RWPE2 (cell line): ENCODE data around the gene ZDHHC23.

Experiments
- ATAC-seq: fragments of 200-7000 bp; cut with Tn5 transposase; 3 replicates; pipeline ENCODE4 v1.9.1; 2021; ENCODE audit warnings: low read depth
- DNase-seq: peaks from one replicate; pipeline ENCODE4 v3.0.0-alpha.2; 2020; ENCODE audit warnings: low spot score
- H3K27ac ChIP-seq: fragments of 450-650 bp; 2 replicates; pipeline ENCODE4 v1.5.1; 2017; ENCODE audit warnings: mild to moderate bottlenecking; ENCODE audit not compliant: poor library complexity, severe bottlenecking
- H3K27me3 ChIP-seq: fragments of 250-450 bp; sonication (Bioruptor Pico); 2 replicates; pipeline ENCODE4 v1.5.1; 2021; ENCODE audit warnings: mild to moderate bottlenecking, moderate library complexity; ENCODE audit not compliant: insufficient read depth, poor library complexity, severe bottlenecking
- H3K36me3 ChIP-seq: fragments of 250-450 bp; sonication (Bioruptor Pico); 2 replicates; pipeline ENCODE4 v1.5.1; 2020; ENCODE audit warnings: low read depth, mild to moderate bottlenecking, moderate library complexity
- H3K4me1 ChIP-seq: fragments of 250-450 bp; sonication (Bioruptor Pico); 2 replicates; pipeline ENCODE4 v1.5.1; 2021; ENCODE audit warnings: mild to moderate bottlenecking, moderate library complexity; ENCODE audit not compliant: insufficient read depth, poor library complexity, severe bottlenecking
- H3K4me3 ChIP-seq: fragments of 250-450 bp; sonication (Bioruptor Pico); 2 replicates; pipeline ENCODE4 v1.5.1; 2021; ENCODE audit warnings: mild to moderate bottlenecking, moderate library complexity; ENCODE audit not compliant: severe bottlenecking
- H3K9me3 ChIP-seq: fragments of 250-450 bp; sonication (Bioruptor Pico); 2 replicates; pipeline ENCODE4 v1.5.1; 2021; ENCODE audit warnings: mild to moderate bottlenecking, moderate library complexity; ENCODE audit not compliant: severe bottlenecking
- TF ChIP-seq, protein P1 (sequence below): fragments of 450-650 bp; IDR thresholded peaks from one replicate; pipeline ENCODE4 v1.5.1; 2017; ENCODE audit warnings: mild to moderate bottlenecking, moderate library complexity; ENCODE audit not compliant: poor library complexity, severe bottlenecking

Gene ZDHHC23, protein sequence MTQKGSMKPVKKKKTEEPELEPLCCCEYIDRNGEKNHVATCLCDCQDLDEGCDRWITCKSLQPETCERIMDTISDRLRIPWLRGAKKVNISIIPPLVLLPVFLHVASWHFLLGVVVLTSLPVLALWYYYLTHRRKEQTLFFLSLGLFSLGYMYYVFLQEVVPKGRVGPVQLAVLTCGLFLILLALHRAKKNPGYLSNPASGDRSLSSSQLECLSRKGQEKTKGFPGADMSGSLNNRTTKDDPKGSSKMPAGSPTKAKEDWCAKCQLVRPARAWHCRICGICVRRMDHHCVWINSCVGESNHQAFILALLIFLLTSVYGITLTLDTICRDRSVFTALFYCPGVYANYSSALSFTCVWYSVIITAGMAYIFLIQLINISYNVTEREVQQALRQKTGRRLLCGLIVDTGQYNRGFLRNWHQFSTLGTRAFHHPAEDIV

DNA sequence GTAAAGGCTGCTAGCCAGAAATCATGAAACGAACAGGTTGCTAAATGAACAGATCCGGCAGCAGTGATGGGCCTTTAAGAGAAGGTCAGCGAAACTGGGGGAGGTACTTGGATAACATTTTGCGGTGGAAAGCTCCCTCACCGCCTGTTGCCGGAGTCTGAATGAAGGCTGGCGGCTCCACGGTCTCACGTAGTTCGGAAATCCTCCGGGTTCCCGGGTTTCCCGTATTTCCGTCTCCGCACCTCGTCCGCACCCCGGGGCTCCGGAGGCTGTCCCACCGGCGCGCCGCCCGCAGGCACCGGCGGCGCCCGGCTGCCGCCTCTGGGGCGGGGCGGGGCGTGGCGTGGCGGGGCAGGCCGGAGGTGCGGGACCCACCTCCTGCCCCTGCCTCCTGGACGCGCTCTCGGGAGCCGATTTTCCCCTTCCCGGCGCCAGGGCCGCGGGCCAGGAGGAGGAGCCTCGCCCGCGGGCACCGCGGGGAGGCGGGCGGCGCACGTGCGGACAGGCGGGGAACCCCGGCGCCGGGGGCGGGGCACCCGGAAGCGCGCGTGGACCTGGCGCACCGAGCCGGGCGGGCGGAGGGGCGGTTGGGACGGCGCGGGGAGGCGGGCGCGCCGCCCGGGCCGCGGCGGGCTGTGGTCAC, at the start of gene ZDHHC23:
TSS of gene ZDHHC23 (plus strand) at position 642 of the 643 bp plus-strand sequence. CDS start 790 bp downstream, outside the sequence.
- Histone ChIP-seq H3K9me3 (no peaks in the 10 kb centered on the region), H3K4me1 (peaks cover 4% of the 10 kb centered on the region), H3K36me3 (no peaks in the 10 kb centered on the region), H3K27me3 (no peaks in the 10 kb centered on the region), H3K4me3 (peak within 1 kb of the TSS; percentile 61), H3K27ac (no peak within 1 kb of the TSS)
- TF ChIP-seq, protein P1, sequence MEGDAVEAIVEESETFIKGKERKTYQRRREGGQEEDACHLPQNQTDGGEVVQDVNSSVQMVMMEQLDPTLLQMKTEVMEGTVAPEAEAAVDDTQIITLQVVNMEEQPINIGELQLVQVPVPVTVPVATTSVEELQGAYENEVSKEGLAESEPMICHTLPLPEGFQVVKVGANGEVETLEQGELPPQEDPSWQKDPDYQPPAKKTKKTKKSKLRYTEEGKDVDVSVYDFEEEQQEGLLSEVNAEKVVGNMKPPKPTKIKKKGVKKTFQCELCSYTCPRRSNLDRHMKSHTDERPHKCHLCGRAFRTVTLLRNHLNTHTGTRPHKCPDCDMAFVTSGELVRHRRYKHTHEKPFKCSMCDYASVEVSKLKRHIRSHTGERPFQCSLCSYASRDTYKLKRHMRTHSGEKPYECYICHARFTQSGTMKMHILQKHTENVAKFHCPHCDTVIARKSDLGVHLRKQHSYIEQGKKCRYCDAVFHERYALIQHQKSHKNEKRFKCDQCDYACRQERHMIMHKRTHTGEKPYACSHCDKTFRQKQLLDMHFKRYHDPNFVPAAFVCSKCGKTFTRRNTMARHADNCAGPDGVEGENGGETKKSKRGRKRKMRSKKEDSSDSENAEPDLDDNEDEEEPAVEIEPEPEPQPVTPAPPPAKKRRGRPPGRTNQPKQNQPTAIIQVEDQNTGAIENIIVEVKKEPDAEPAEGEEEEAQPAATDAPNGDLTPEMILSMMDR: no peak
- DNase-seq: no peak
- peak; percentile 66 for ATAC-seq

DNA sequence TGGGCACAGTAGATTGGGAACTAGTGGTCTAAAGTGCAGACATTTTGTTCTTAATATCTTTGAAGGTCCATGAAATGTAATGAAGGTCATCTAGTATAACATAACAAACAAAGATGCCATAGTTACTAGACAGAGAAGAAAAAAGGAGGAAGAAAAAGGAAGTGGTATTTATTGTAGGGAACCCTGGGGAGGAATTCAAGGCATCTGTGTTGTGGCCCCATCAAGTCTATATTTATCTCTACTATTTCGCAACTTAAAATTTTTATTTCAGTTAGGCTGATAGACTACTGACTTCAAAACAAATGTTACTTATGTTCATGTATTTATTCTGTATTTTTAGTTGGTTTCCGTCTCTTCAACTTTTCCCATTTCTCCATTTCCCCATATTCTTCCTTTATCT, 48.9 kb upstream of the ZDHHC23 start:
- Histone ChIP-seq H3K27ac (no peak overlapping the region), H3K9me3 (no peaks in the 10 kb centered on the region), H3K4me3 (no peak overlapping the region), H3K27me3 (no peaks in the 10 kb centered on the region), H3K4me1 (peaks cover 16% of the 10 kb centered on the region), H3K36me3 (no peaks in the 10 kb centered on the region)
- DNase-seq (no peak), ATAC-seq (no peak)
- TF ChIP-seq, protein P1: no peak

DNA sequence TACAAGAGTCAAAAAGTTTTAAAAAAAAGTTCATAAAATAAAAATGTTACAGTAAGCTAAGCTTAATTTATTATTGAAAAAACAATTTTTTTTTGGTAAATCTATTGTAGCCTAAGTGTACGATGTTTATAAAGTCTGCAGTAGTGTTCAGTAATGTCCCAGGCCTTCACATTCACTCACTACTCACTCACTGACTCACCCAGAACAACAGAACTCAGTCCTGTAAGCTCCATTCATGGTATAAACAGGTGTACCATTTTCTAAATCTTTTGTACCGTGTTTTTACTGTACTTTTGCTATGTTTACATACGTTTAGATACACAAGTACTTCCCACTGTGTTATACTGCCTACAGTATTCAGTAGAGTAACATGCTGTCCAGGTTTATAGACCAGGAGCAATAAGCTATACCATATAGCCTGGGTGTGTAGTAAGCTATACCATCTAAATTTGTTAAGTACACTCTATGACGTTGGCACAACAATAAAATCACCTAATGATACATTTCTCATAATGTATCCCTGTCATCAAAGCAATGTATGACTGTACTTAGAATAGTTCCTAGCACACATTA, 41.2 kb upstream of the ZDHHC23 start:
- TF ChIP-seq, protein P1: no peak
- H3K4me3 ChIP-seq: no peak overlapping the region
- no peak overlapping the region for H3K27ac ChIP-seq
- no peak for DNase-seq
- no peaks in the 10 kb centered on the region for H3K4me1 ChIP-seq
- ATAC-seq: no peak
- no peaks in the 10 kb centered on the region for H3K36me3 ChIP-seq
- no peaks in the 10 kb centered on the region for H3K27me3 ChIP-seq
- no peaks in the 10 kb centered on the region for H3K9me3 ChIP-seq

DNA sequence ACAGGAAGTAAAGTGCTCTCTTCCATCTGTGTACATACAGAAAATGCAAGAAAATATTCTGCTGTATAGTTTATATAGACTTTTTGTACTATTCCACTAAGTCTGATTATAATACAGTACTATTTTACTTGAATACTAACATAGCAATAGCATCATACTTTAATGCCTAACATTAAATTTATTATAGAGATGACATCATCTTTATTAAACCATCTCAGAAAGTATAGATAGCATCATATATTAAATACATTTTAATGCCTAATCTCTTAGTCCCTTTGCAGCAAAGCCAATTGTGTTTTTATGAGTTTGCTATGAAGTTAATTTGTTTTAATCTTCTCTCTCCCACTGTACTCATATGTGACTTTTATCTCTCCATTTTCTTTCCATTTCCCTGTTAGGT, 39.7 kb upstream of the ZDHHC23 start:
- Histone ChIP-seq H3K4me1 (no peaks in the 10 kb centered on the region), H3K9me3 (no peaks in the 10 kb centered on the region), H3K27me3 (no peaks in the 10 kb centered on the region), H3K27ac (no peak overlapping the region), H3K4me3 (no peak overlapping the region), H3K36me3 (no peaks in the 10 kb centered on the region)
- no peak for ATAC-seq
- no peak for DNase-seq
- TF ChIP-seq, protein P1: no peak
